Skeletal muscle cell (primary cell): ENCODE measurements around the gene METTL4.
"Not testable (repeated sequence)": the region's sequence is repeated elsewhere in the genome, so short reads cannot be mapped to it uniquely, and the experiment has no call there.

ENCODE experiments used
- DNase-seq: peaks from one replicate; pipeline ENCODE4 v3.0.0-alpha.2; 2010; ENCODE audit warnings: low read depth
- H3K4me3 ChIP-seq: 2 replicates; pipeline ENCODE4 v1.5.1; 2011; ENCODE audit warnings: low read depth, mild to moderate bottlenecking, control low read depth, low read length, moderate library complexity

The METTL4 gene

DNA sequence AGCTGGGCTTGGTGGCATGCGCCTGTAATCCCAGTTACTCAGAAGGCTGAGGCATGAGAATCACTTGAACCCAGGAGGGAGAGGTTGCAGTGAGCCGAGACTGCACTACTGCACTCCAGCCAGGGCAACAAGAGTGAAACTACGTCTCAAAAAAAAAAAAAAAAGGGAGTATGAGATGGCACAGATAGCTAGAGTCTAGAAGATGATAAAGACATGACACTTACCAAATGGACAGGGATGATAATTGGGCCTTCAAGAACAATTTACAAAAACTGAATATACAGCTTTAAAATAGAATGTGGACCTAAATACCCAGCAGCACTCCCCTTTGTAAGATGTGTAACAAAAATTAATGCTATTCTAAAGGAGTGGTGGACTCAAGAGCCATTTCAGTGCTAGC is 2.7 kb downstream of the METTL4 start:
- DNase-seq = no peak
- no peak overlapping the region for H3K4me3 ChIP-seq

DNA sequence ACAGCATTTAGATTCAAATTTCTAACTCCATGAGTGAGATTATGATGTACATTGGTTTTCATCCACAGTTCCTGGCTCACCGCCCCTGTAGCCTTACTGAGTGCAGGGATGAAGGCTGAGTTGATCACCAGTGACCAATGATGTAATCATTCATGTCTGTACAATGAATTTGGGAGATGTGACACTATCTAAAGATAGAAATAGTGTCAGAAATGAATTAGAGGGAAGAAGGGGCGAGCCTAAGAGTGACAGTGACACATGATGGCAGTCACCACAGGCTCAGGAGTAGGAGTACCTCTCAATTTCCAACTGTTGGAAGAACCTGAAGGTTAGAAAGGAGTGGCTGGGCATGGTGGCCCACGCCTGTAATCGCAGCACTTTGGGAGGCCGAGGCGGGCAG is 3.2 kb downstream of the METTL4 start:
- no peak for DNase-seq
- no peak overlapping the region for H3K4me3 ChIP-seq

DNA sequence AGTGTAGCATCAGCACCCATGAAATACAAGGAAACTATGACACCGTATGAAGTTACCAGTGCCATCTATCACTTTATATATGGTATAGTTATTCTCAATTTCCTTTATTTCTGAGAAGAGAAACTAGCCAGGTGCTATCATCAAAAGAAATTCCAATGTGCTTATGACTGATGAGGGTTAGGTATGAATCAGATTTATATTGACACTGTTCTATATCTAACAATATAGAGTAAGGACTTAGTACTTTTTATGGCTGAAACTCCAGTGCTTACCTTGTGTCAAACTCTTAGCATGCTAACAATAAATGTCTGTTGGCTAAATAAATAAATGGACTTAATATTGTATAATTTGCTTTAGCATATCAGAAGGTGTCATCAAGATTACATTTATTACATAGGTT is 6.9 kb downstream of the METTL4 start:
- H3K4me3 ChIP-seq = no peak overlapping the region
- DNase-seq = no peak

DNA sequence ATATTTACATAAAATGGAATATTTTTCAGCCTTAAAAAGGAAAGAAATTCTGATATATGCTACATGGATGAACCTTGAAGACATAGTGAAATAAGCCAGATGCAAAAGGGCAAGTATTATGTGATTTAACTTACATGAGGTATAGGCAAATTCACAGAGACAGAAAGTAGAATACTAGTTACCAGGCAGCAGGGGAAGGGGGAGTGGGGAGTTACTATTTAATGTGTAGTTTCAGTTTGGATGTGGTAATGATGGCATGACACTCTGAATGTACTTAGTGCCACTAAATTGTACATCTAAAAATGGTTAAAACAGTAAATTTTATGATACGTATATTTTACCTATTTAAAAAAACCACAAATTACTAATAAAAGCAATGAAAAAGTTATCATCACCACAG is 12.1 kb downstream of the METTL4 start:
- no peak overlapping the region for H3K4me3 ChIP-seq
- DNase-seq = no peak

DNA sequence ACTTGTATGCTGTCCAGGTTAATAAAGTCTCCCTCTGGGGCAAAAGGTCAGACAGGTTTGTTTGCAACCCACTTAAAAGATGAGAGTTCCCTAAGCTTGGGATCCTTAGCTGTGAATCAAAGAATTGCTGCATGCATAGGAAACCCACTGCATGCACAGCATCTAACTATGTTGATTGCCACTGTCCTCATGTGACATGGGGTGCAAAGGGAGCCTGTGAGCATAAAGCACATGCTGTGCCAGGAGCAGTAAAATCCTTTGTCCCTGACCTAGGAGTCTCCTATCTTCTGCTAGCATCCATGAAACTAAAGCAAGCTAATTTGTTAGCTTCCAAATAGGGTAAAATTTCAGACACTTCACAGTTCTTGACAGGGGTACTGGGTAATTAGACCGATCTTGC is 13.8 kb downstream of the METTL4 start:
- DNase-seq = no peak
- H3K4me3 ChIP-seq = no peak overlapping the region

DNA sequence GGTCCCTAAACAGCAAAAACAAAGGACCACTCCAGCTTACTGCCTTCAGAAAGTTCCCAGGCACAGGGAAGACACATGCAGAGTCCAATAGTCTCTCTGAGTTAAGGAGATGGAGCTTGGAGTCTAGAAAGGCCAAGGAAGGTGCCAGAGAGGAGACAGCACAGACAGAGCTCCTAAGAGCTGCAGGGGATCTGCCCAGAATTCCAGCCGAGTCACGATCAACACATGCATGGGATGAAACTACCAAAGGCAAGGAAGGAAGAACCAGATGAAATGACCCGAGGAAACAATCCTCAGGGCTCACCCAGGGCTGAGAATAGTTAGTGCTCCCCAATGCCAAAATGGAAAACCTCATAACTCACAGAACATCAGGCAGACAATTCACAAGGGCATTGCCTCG is 15.4 kb downstream of the METTL4 start:
- H3K4me3 ChIP-seq = no peak overlapping the region
- DNase-seq = no peak

DNA sequence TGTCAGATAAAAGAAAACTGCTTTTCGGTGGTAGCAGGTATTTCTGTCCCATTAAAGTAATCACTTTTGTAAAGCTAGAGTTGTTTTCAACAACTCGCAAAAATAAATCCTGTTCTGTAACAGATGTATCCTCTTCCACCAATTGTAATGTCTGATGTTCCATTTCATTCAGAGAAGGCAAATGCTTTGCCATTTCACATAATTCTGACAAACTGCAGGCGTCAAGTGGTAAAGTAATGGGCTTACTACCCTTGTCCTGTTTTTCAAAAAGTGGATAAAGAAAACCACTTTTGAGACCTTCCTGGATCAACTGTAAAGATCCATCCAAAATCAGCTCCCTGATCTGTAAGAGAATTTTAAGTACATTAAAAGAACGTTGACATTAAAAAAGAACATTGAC is 16.6 kb downstream of the METTL4 start:
- no peak overlapping the region for H3K4me3 ChIP-seq
- no peak for DNase-seq

DNA sequence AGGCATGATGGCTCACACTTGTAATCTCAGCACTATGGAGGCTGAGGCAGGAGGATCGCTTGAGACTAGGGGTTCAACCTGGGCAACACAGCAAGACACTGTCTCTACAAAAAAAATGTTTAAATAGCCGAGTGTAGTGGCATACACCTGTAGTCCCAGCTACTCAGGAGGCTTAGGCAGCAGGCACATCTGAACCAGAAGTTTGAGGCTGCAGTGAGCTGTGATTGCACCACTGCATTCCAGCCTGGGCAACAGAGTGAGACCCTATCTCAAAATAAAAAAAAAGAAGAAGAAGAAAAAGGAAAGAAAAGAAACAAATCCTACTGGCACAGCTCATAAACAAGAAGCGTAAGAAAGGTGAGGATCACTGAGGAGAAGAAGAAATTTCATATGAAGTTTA is 19.9 kb downstream of the METTL4 start:
- DNase-seq = no peak

DNA sequence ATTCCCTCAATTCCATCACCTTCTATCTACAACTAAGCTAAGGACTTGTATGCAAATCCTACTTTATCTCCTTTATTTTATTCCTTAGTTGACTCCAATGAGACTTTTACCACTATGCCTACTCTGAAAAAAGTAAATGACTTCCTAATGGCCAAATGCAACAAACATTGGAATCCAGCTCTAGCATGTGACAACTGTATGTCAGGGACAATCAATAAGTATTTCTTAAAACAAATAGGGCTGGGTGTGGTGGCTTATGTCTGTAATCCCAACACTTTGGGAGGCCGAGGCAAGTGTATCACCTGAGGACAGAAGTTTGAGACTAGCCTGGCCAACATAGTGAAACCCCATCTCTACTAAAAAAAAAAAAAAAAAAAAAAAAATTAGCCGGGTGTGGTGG is 21.8 kb downstream of the METTL4 start:
- no peak for DNase-seq
- no peak overlapping the region for H3K4me3 ChIP-seq

More for the DNA sequence above, 19.9 kb downstream of the METTL4 start:
- H3K4me3 ChIP-seq = no peak overlapping the region

DNA sequence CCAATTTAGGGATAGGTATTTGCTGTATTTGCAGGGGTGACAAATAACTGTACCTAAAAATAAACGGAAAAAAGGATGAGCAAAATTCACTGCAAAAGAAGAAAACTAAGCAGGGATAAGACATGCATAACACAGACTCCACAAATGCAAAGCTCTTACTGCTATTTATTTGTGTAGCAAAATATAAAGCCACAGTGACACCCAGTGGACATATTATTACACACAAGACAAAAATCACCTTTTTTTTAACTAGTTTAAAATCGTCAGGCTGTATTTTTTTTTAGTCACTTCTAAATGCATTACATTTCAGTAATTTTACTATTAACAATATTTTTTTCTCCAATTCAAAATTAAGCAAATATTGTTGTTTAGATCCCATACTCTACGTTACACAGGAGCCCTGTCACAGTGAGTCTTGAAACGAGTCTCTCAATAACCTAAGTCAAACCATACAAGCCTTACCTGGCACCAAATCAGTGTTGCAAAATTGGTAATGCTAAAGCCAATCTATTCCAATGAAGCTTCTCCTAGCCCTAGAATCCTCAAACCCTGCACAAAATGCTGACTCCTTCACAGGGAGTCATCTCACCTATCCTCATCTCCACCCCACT is 23.7 kb downstream of the METTL4 start:
- no peak for DNase-seq

DNA sequence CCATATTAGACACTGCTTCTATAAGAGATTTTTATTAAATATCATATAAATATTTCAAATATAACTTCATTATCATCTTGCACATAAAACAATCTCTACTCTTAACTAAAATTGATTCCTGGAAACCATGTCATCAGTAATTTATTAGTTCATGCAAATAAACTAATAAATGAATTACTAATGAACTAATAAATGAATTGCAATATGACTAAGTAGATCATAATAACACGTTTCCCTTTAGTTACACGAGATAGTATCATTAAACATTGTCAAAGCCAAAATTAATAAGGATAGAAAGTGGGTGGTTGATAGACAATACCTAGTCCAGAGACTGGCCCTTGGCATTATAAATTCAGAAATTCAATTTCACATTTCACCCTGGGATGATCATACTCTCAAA is 26.1 kb downstream of the METTL4 start:
- no peak overlapping the region for H3K4me3 ChIP-seq
- DNase-seq = no peak

More for the DNA sequence above, 23.7 kb downstream of the METTL4 start:
- no peak overlapping the region for H3K4me3 ChIP-seq

DNA sequence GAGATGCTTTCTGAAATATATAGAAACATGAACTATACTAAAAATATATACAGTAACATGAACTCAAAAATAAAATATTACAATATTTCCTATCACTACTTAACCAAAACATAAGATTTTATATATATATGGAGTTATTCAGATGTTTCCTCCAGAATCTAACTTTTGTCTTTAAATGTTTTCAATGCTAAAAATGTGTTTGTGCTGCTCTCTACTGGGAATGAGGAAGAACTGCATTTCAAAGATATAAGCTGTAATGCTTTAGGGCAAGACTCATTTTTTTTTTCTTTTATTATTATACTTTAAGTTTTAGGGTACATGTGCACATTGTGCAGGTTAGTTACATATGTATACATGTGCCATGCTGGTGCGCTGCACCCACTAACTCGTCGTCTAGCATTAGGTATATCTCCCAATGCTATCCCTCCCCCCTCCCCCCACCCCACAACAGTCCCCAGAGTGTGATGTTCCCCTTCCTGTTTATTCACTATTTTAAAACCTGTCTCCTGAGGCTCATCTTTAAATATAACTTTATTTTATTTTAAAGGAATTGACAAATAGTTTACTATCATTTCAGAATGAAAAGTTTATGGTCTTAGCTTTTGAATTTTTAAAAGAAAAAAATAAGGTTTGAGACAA is 29.3 kb downstream of the METTL4 start:
- DNase-seq, H3K4me3 ChIP-seq: not testable (repeated sequence)

DNA sequence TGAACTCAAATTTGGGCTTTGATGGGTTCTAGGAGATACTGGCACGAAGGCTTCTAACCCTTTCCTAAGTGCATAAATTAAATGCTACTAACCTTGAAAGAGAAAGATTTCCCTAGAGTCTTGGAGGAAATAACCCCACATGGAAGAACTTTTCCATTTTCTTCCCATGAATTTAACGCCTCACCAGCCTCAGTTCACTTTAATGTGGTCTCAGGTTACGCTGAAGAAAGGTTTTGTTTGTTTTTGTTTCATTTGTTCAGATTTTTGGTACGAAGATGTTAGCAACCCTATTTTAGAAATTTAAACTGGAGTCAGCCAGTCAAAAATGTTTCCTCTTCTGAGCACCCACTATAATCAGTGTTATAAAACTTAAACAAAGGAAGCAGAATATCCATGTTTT is 30.7 kb downstream of the METTL4 start:
- no peak for DNase-seq
- H3K4me3 ChIP-seq = no peak overlapping the region

DNA sequence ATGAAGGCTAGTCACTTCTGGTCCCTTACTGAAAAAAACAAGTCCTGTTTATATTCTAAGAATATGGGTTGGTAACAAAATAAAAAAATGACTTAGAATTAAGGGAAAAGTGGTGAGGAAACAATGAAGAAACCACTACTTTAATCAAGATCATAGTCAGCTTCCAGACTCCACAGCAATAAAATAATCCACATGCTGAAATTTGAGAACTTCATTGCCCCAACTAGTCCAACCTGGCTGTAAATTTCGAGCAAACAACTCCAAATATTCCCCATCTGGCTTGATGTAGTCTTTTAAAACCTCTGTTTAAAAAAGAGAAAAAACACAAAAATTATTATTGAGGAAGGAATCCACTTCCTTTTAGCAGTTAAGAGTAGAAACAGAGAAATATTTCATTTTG is 32.5 kb downstream of the METTL4 start:
- H3K4me3 ChIP-seq = no peak overlapping the region
- DNase-seq = no peak

DNA sequence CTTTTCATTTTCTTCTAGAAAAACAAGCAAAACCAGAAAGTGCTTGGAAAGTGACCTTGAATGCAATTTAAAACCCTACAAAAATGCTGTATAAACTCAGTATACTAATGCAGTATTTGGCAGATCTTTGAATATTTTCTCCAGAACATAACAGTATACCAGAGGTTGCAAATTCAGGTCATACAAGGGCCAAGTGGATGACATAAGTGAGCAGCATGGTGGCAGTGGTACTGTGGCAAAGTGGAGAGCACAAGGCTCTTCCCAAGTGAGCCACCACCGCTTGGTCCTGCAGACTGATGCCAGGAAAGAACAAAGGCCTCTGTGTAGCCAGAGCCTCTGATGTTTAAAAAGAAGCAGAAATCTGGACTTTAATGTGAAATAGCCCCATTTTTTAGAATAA is 33.1 kb downstream of the METTL4 start:
- no peak for DNase-seq
- H3K4me3 ChIP-seq = no peak overlapping the region

DNA sequence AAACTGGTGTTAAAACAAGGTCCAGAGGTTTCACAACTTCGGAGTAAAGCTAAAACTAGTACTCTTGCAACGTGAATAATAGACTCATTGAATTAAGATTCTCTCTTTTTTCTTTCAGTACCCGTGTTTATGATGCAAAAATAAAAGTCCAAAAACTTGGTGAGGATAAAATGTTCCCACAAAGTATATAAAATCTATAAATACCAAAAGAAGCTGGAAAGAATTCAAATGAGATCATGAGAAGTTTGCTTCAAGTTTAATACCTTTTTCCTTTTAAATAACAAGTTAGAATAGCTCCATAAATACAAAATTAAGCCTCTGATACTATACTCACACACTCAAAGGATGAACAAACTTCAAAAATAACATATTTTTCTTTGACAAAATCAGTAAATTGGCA is 34.0 kb downstream of the METTL4 start:
- no peak overlapping the region for H3K4me3 ChIP-seq
- DNase-seq = no peak

DNA sequence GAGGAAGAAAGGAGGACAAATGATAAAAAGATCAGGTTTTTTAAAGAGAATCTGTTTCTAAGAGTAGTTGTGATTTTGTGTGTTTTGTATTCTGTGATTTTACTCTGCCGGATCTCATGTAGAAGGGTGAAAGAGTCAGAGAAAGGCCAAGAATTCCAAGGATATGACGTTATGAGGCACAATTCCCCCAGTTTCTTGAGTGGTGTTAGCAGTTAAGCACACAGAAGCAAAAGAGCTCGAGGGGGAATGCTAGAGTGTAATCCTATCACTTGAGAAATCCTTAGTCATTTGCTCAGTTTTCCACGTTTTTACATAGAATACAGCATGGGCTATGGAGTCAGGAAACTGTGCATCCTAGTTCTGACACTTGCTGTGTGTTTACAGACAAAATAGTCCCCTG is 34.8 kb downstream of the METTL4 start:
- DNase-seq = peak; percentile 64
- no peak overlapping the region for H3K4me3 ChIP-seq

DNA sequence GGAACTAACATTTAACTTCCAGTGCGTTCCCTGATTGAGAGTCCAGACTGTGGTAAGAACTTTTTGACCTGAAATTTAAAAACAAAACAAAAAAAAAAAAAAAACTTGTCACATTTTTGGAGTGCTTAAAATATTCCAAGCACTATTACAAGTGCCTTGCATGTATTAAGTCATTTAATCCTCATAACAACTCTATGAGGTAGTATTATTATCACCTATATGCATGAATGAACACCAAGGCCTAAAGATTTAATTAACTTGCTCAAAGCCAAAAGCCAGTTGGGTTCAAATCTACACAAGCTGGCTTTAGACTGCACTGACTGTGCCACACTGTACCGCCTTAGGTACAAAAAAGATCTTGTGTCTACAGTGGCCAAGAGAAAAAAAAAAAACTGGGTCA is 35.2 kb downstream of the METTL4 start:
- DNase-seq = no peak
- H3K4me3 ChIP-seq = no peak overlapping the region

DNA sequence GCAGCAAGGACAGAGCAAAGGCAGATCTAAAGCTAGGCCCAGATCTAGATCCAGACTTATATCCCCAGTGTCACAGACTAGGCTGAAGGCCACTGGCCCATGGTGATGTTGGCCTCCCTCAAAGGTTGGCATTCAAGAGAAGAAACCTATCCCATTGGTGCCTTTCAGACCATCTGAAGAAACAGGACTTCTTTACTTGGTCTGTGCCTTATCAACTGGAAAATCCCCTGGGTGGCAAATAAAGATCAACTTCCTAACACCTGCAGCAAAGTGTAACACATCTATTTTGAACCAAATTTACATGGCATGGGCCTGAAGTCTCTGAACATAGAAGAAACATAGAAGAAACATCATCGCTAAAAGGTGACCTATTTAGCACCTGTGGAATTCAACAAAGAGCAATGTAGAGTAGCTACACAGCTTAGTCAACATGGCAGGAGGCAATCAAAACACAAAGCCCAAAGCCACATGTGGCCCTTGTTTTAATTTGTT is 35.8 kb downstream of the METTL4 start:
- DNase-seq = no peak
- H3K4me3 ChIP-seq = no peak overlapping the region

DNA sequence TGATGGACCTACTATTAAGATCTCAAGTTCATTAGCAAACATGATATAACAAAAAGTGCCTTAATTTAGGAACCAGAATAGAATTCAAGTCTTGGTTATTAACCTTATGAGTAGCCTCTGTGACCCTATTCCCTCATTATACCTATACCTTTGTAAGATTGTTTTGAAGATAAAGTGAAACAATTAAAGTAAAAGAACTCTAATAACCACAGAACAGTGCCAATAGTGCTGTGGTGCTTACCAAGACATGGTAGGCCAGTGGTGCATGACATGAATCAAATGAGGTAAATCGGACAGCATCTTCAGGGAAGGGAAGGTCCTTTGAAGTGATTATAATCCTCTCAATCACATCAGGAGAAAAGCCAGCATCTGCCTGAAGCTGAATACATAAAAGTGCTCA is 36.4 kb downstream of the METTL4 start:
- DNase-seq = no peak
- no peak overlapping the region for H3K4me3 ChIP-seq

DNA sequence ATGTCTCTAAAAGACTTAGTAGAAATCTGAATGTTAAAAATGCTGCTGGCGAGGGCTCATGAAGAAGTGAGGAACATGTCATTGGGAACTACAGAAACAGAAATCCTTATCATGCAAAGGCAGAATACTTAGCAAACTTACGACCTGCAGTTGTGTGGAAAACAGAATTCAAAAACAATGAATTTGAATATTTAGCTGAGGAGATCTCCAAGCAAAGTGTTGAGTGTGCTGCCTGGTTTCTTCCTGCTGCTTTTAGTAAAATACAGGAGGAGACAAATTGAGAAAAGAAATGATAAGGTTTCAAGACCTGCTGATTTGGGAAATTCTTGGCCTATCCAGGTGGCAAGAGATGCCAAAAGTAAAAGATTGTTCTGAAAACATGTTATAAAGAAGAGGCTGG is 38.5 kb downstream of the METTL4 start:
- no peak for DNase-seq
- no peak overlapping the region for H3K4me3 ChIP-seq
